ENCODE measurements around the gene MEAF6. TPM values are rescaled to one million over a fixed set of nuclear protein-coding genes. Genes with fewer than 3 reads are reported as not detected.

The MEAF6 gene
- total and polyA plus RNA-seq, 2 experiments from 2014 or later, result 60.1 to 64.5 TPM

DNA sequence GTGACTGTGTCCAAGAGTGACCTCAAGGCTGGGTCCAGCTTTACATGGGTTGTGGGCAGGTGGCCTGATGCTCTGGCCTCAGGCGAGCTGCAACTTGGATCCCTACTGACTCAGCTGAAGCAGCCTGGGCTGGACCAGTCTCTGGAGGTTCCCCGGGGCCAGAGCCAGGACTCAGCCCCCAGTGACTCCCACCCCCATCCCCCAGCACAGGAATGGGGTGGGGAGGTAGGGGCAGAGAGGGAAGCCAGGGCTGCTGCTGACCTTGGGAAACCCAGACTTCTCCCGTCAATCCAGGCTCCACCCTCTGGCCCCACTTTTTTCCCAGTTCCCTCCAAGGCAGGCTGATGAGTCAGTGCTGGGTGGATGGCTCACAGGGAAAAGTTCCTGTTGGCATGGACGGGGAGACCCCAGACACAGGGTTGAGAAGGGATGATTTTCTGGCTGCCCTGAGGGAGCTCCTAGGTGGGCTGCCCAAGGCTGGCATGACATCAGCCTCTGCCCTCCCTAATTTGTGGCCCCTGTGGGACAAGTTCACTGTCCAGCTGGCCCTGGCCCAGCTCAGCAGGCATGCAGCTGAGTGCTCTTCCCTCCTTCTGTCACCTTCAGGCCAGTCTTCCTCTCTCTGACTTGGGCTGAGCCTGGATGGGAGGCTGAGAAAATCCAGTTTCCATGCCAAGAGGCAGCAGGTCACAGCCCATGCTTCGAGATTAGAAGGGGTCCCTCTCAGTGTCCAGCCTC, 37.9 kb downstream of the MEAF6 start (continued):
- no peak for TF ChIP-seq ZNF114 (CRISPR knock-in tag; IDR thresholded peaks at IDR 0.05)

DNA sequence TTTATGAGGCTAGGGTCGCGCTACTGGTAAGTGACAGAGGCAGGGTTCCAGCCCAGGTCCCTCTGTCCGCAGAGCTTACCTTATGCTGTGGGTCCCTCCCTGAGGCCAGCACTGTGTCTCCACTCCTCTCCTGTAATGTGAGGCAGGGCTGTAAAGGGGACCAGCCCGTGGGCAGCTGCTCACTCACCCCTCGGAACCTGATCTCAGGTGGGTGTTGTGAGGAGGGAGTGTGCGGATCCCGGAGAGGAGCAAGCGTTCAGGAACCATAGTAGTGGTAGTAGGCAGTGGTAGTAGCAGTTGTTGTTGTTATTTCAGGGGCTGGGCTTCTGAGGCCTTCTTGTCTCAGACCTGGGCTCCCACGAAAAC, 38.5 kb downstream of the MEAF6 start:
- Histone ChIP-seq H2AFZ (no peak overlapping the region), H3K4me1 (ENCODE audit: insufficient read depth) (peaks cover 52% of the 10 kb centered on the region), H4K20me1 (replicated peaks; ENCODE audit: insufficient read depth) (no peaks in the 10 kb centered on the region), H3K79me2 (replicated peaks; ENCODE audit: insufficient read depth) (peaks cover 29% of the 10 kb centered on the region), H3K9me2 (ENCODE audit: insufficient read depth) (no peaks in the 10 kb centered on the region), H3K36me3 (ENCODE audit: insufficient read depth) (no peaks in the 10 kb centered on the region), H3K27ac (ENCODE audit: low read depth) (no peak overlapping the region), H3K4me3 (peak overlapping the region; percentile 77; the same call in 1 of the 2 replicates), H3K4me2 (peak overlapping the region; percentile 94), H3K27me3 (ENCODE audit: insufficient read depth) (peaks cover 15% of the 10 kb centered on the region), H3F3A (replicated peaks; ENCODE audit: low read depth) (no peaks in the 10 kb centered on the region)
- Mint-ChIP-seq H3K27me3 (ENCODE audit: insufficient read depth, low read depth, poor library complexity) (peaks cover 25% of the 10 kb centered on the region), H3K27ac (peak overlapping the region; percentile 78; the same call in 1 of the 2 replicates), H3K9me3 (no peaks in the 10 kb centered on the region), H3K4me1 (peaks cover 61% of the 10 kb centered on the region), H3K4me3 (peak overlapping the region; percentile 79), H3K36me3 (ENCODE audit: low read depth) (peaks cover 29% of the 10 kb centered on the region)
- ATAC-seq (no peak), DNase-seq (ENCODE audit: low spot score) (no peak)
- no peak for TF ChIP-seq EZH2phosphoT487 (IDR thresholded peaks at IDR 0.05; ENCODE audit: unreplicated experiment)

DNA sequence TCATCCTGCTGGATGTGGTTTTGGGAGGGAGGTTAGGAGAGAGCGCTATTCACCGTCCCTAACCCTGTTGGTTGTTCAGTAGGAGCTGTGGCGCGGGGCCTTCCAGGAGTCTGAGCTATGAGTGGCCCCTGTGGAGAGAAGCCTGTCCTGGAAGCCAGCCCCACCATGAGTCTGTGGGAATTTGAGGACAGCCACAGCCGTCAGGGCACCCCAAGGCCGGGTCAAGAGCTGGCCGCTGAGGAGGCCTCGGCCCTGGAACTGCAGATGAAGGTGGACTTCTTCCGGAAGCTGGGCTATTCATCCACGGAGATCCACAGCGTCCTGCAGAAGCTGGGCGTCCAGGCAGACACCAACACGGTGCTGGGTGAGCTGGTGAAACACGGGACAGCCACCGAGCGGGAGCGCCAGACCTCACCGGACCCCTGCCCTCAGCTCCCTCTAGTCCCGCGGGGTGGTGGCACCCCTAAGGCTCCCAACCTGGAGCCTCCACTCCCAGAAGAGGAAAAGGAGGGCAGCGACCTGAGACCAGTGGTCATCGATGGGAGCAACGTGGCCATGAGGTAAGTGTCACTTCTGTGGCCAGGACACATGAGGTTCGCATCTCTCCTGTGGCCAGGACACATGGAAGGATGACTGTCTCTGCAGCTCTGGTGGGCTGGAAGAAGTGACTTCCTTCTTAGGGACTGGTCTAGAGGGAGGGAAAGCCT, 39.0 kb downstream of the MEAF6 start:
- Mint-ChIP-seq H3K4me3 (peak overlapping the region; percentile 79), H3K36me3 (ENCODE audit: low read depth) (peaks cover 25% of the 10 kb centered on the region), H3K9me3 (no peaks in the 10 kb centered on the region), H3K27ac (0 out of 2 replicates have a peak overlapping the region, but pooled peaks have one; percentile 78), H3K4me1 (peaks cover 61% of the 10 kb centered on the region), H3K27me3 (ENCODE audit: insufficient read depth, low read depth, poor library complexity) (peaks cover 25% of the 10 kb centered on the region)
- Histone ChIP-seq H3K9me2 (ENCODE audit: insufficient read depth) (no peaks in the 10 kb centered on the region), H2AFZ (no peak overlapping the region), H3K4me3 (peak overlapping the region; percentile 77), H3K36me3 (ENCODE audit: insufficient read depth) (no peaks in the 10 kb centered on the region), H3K27ac (ENCODE audit: low read depth) (no peak overlapping the region), H3K27me3 (ENCODE audit: insufficient read depth) (peaks cover 15% of the 10 kb centered on the region), H3K79me2 (replicated peaks; ENCODE audit: insufficient read depth) (peaks cover 29% of the 10 kb centered on the region), H3F3A (replicated peaks; ENCODE audit: low read depth) (no peaks in the 10 kb centered on the region), H4K20me1 (replicated peaks; ENCODE audit: insufficient read depth) (no peaks in the 10 kb centered on the region), H3K4me2 (peak overlapping the region; percentile 94), H3K4me1 (ENCODE audit: insufficient read depth) (peaks cover 52% of the 10 kb centered on the region)
- ATAC-seq, result no peak
- DNase-seq (ENCODE audit: low spot score), result no peak
- TF ChIP-seq JUNB (IDR thresholded peaks at IDR 0.05; ENCODE audit: unreplicated experiment) (no peak), EZH2 (IDR thresholded peaks at IDR 0.05; ENCODE audit: low read depth, unreplicated experiment) (no peak), NANOG (IDR thresholded peaks at IDR 0.05; ENCODE audit: borderline replicate concordance) (no peak), ZNF331 (CRISPR knock-in tag; IDR thresholded peaks at IDR 0.05; ENCODE audit: low read depth) (no peak)
- TF ChIP-seq, protein P1, sequence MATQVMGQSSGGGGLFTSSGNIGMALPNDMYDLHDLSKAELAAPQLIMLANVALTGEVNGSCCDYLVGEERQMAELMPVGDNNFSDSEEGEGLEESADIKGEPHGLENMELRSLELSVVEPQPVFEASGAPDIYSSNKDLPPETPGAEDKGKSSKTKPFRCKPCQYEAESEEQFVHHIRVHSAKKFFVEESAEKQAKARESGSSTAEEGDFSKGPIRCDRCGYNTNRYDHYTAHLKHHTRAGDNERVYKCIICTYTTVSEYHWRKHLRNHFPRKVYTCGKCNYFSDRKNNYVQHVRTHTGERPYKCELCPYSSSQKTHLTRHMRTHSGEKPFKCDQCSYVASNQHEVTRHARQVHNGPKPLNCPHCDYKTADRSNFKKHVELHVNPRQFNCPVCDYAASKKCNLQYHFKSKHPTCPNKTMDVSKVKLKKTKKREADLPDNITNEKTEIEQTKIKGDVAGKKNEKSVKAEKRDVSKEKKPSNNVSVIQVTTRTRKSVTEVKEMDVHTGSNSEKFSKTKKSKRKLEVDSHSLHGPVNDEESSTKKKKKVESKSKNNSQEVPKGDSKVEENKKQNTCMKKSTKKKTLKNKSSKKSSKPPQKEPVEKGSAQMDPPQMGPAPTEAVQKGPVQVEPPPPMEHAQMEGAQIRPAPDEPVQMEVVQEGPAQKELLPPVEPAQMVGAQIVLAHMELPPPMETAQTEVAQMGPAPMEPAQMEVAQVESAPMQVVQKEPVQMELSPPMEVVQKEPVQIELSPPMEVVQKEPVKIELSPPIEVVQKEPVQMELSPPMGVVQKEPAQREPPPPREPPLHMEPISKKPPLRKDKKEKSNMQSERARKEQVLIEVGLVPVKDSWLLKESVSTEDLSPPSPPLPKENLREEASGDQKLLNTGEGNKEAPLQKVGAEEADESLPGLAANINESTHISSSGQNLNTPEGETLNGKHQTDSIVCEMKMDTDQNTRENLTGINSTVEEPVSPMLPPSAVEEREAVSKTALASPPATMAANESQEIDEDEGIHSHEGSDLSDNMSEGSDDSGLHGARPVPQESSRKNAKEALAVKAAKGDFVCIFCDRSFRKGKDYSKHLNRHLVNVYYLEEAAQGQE (IDR thresholded peaks at IDR 0.05; ENCODE audit: unreplicated experiment), result no peak
- TF ChIP-seq, protein P2, sequence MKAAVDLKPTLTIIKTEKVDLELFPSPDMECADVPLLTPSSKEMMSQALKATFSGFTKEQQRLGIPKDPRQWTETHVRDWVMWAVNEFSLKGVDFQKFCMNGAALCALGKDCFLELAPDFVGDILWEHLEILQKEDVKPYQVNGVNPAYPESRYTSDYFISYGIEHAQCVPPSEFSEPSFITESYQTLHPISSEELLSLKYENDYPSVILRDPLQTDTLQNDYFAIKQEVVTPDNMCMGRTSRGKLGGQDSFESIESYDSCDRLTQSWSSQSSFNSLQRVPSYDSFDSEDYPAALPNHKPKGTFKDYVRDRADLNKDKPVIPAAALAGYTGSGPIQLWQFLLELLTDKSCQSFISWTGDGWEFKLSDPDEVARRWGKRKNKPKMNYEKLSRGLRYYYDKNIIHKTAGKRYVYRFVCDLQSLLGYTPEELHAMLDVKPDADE (IDR thresholded peaks at IDR 0.05), result no peak
